CD14-positive monocyte (primary cell): Measurements from ENCODE around the gene ATXN1. TPM values are rescaled to one million over a fixed set of nuclear protein-coding genes. Genes with fewer than 3 reads are reported as not detected.

Experiments
- DNase-seq, 3 donors: peaks; one replicate each; pipeline ENCODE4 v3.0.0-alpha.2; 2011 to 2022
- H2AFZ ChIP-seq: 2 replicates; pipeline ENCODE4 v1.6.0; 2012; ENCODE audit warnings: mild to moderate bottlenecking, low read depth, low read length, inconsistent platforms; ENCODE audit not compliant: insufficient read depth, poor library complexity, severe bottlenecking
- H3K27ac ChIP-seq, 2 donors: 1 replicate in 1 of 2; 2 replicates in 1 of 2; pipeline ENCODE4 v1.5.1; 2012 to 2013; ENCODE audit warnings: low read length in 2 of 2, control low read depth in 1 of 2, inconsistent platforms in 1 of 2, low read depth in 1 of 2, mild to moderate bottlenecking in 1 of 2
- H3K27me3 ChIP-seq, 2 donors: one replicate each; pipeline versions ENCODE4 v1.6.0 to v1.6.1; 2011 to 2013; ENCODE audit warnings: low read length in 2 of 2; ENCODE audit not compliant: control insufficient read depth in 2 of 2, insufficient read depth in 2 of 2
- H3K36me3 ChIP-seq, 2 donors: replicated peaks in 1 of 2; 1 replicate in 1 of 2; 2 replicates in 1 of 2; pipeline versions ENCODE4 v1.5.1 to v1.6.1; 2012 to 2013; ENCODE audit warnings: low read length in 2 of 2, control low read depth in 1 of 2, inconsistent platforms in 1 of 2, mild to moderate bottlenecking in 1 of 2; ENCODE audit not compliant: insufficient read depth in 2 of 2, control insufficient read depth in 1 of 2
- H3K4me1 ChIP-seq, 2 donors: 1 replicate in 1 of 2; 2 replicates in 1 of 2; pipeline versions ENCODE4 v1.5.1 to v1.6.1; 2012 to 2013; ENCODE audit warnings: low read length in 2 of 2, control low read depth in 1 of 2, inconsistent platforms in 1 of 2, mild to moderate bottlenecking in 1 of 2, moderate library complexity in 1 of 2; ENCODE audit not compliant: insufficient read depth in 2 of 2, control insufficient read depth in 1 of 2
- H3K4me2 ChIP-seq: replicated peaks from 2 replicates; pipeline ENCODE3; 2012; ENCODE audit warnings: low read length, moderate library complexity, mild to moderate bottlenecking; ENCODE audit not compliant: poor library complexity, severe bottlenecking; ENCODE audit errors: extremely low read depth
- H3K4me3 ChIP-seq, 3 experiments: fragments of 200-600 bp in 1 of 3; sonication (generic) in 1 of 3; replicated peaks in 1 of 3; 1 replicate in 2 of 3; 2 replicates in 1 of 3; pipeline ENCODE4 v1.5.1; 2011 to 2013; ENCODE audit warnings: low read length in 3 of 3, mild to moderate bottlenecking in 3 of 3, control low read depth in 2 of 3, low read depth in 2 of 3, inconsistent platforms in 1 of 3, moderate library complexity in 1 of 3
- H3K79me2 ChIP-seq: 2 replicates; pipeline ENCODE4 v1.6.0; 2012; ENCODE audit warnings: mild to moderate bottlenecking, control low read depth, inconsistent platforms, low read length, moderate library complexity; ENCODE audit not compliant: insufficient read depth
- H3K9ac ChIP-seq: 2 replicates; pipeline ENCODE4 v1.6.0; 2017; ENCODE audit warnings: low read length, mild to moderate bottlenecking; ENCODE audit not compliant: insufficient read depth, poor library complexity, severe bottlenecking
- H3K9me3 ChIP-seq, 2 donors: replicated peaks in 1 of 2; 1 replicate in 1 of 2; 2 replicates in 1 of 2; pipeline versions ENCODE4 v1.5.1 to v1.6.1; 2012 to 2013; ENCODE audit warnings: low read length in 2 of 2, control low read depth in 1 of 2; ENCODE audit not compliant: control insufficient read depth in 1 of 2, insufficient read depth in 1 of 2
- H4K20me1 ChIP-seq: 2 replicates; pipeline ENCODE4 v1.6.0; 2012; ENCODE audit warnings: mild to moderate bottlenecking, low read length, control low read depth, moderate library complexity; ENCODE audit not compliant: insufficient read depth
- H3K27ac Mint-ChIP-seq, 7 donors: one replicate each; pipeline ENCODE4 v1.8.0; 2020; ENCODE audit warnings: mild to moderate bottlenecking in 7 of 7, mixed read lengths in 7 of 7, moderate library complexity in 6 of 7, inconsistent platforms in 2 of 7
- H3K27me3 Mint-ChIP-seq, 3 donors: one replicate each; pipeline ENCODE4 v1.8.0; 2021 to 2022; ENCODE audit warnings: low read depth in 3 of 3, mild to moderate bottlenecking in 3 of 3, mixed read lengths in 3 of 3, moderate library complexity in 3 of 3, inconsistent platforms in 1 of 3
- H3K36me3 Mint-ChIP-seq, 2 donors: one replicate each; pipeline ENCODE4 v1.8.0; 2020; ENCODE audit warnings: mixed read lengths in 2 of 2, inconsistent platforms in 1 of 2, mild to moderate bottlenecking in 1 of 2
- H3K4me1 Mint-ChIP-seq: one replicate; pipeline ENCODE4 v1.8.0; 2020; ENCODE audit warnings: mild to moderate bottlenecking, mixed read lengths
- H3K4me3 Mint-ChIP-seq, 2 donors: one replicate each; pipeline ENCODE4 v1.8.0; 2020; ENCODE audit warnings: mild to moderate bottlenecking in 2 of 2, mixed read lengths in 2 of 2, moderate library complexity in 1 of 2
- H3K9me3 Mint-ChIP-seq, 7 donors: one replicate each; pipeline ENCODE4 v1.8.0; 2020 to 2022; ENCODE audit warnings: mixed read lengths in 7 of 7, mild to moderate bottlenecking in 6 of 7, moderate library complexity in 6 of 7, inconsistent platforms in 2 of 7
- WGBS: methylation state at CpG from one replicate; pipeline ENCODE4 v1.1.5; 2013; ENCODE audit warnings: missing lambda C conversion rate; ENCODE audit not compliant: insufficient coverage; 5-methylcytosine and 5-hydroxymethylcytosine counted together
- intact Hi-C, 2 donors: fragments of 100-400 bp; cut with micrococcal nuclease; formaldehyde crosslinking; loops; one replicate each; pipeline versions ENCODE4 v1.15.0 to v1.15.1; 2023
- polyA plus RNA-seq, 3 donors: library from polyadenylated mRNA; depleted of rRNA in 1 of 3; unstranded in 2 of 3; stranded (reverse) in 1 of 3; fragments of 300-500 nt in 2 of 3; fragments of >200 nt in 1 of 3; fragmentation: Illumina TruSeq in 2 of 3; gene quantifications; 1 replicate in 2 of 3; 2 replicates in 1 of 3; pipeline ENCODE4 v1.2.3, GENCODE V29; 2012 to 2021
- TF ChIP-seq, protein P1 (sequence below): fragments of 200-600 bp; IDR thresholded peaks from one replicate; pipeline ENCODE4 v1.8.0; 2022; ENCODE audit warnings: antibody characterized with exemption, mild to moderate bottlenecking

ATXN1 gene
- polyA plus RNA-seq, 3 donors = 8.8 to 19.1 (median 10.9) TPM

DNA sequence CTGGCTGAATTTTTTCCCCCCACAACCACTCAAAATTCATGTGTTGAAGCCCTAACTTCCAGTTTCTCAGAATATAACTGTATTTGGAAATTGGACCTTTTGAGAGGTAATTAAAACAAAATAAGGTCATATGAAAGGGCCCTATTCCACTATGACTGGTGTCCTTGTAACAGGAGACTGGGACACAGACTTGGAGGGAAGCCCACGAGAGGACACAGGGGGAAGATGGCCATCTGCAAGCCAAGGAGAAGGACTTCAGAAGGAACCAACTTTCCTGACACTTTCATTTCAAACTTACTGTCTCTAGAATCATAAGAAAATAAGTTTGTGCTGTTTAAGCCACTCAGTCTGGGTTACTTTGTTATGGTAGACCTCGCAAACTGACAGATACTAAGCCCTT is 134.6 kb downstream of the ATXN1 start:
- TF ChIP-seq, protein P1, sequence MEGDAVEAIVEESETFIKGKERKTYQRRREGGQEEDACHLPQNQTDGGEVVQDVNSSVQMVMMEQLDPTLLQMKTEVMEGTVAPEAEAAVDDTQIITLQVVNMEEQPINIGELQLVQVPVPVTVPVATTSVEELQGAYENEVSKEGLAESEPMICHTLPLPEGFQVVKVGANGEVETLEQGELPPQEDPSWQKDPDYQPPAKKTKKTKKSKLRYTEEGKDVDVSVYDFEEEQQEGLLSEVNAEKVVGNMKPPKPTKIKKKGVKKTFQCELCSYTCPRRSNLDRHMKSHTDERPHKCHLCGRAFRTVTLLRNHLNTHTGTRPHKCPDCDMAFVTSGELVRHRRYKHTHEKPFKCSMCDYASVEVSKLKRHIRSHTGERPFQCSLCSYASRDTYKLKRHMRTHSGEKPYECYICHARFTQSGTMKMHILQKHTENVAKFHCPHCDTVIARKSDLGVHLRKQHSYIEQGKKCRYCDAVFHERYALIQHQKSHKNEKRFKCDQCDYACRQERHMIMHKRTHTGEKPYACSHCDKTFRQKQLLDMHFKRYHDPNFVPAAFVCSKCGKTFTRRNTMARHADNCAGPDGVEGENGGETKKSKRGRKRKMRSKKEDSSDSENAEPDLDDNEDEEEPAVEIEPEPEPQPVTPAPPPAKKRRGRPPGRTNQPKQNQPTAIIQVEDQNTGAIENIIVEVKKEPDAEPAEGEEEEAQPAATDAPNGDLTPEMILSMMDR = no peak
- Histone ChIP-seq H3K27ac (no peak overlapping the region), H3K4me1 (peaks cover 10 to 14% of the 10 kb centered on the region in 2 donors), H3K27me3 (no peaks in the 10 kb centered on the region), H3K4me2 (no peak overlapping the region), H3K79me2 (no peaks in the 10 kb centered on the region), H3K36me3 (peaks cover 0 to 7% of the 10 kb centered on the region in 2 donors), H3K9ac (no peak overlapping the region), H3K9me3 (no peaks in the 10 kb centered on the region), H3K4me3 (no peak overlapping the region), H4K20me1 (peaks cover 11% of the 10 kb centered on the region), H2AFZ (no peak overlapping the region)
- peaks cover 0 to 9% (median 0%) of the 10 kb centered on the region in 7 donors for H3K9me3 Mint-ChIP-seq
- H3K4me3 Mint-ChIP-seq = no peak overlapping the region
- intact Hi-C loops = no loop called here
- peaks cover 15% of the 10 kb centered on the region for H3K4me1 Mint-ChIP-seq
- WGBS = 90% methylated on average over 2 of the region's 2 CpGs
- peaks cover 0 to 3% (median 2%) of the 10 kb centered on the region in 3 donors for H3K27me3 Mint-ChIP-seq
- peaks cover 20 to 26% of the 10 kb centered on the region in 2 donors for H3K36me3 Mint-ChIP-seq
- H3K27ac Mint-ChIP-seq = peak overlapping the region in 2 of 7 donors; percentile 21 to 52
- DNase-seq = no peak

DNA sequence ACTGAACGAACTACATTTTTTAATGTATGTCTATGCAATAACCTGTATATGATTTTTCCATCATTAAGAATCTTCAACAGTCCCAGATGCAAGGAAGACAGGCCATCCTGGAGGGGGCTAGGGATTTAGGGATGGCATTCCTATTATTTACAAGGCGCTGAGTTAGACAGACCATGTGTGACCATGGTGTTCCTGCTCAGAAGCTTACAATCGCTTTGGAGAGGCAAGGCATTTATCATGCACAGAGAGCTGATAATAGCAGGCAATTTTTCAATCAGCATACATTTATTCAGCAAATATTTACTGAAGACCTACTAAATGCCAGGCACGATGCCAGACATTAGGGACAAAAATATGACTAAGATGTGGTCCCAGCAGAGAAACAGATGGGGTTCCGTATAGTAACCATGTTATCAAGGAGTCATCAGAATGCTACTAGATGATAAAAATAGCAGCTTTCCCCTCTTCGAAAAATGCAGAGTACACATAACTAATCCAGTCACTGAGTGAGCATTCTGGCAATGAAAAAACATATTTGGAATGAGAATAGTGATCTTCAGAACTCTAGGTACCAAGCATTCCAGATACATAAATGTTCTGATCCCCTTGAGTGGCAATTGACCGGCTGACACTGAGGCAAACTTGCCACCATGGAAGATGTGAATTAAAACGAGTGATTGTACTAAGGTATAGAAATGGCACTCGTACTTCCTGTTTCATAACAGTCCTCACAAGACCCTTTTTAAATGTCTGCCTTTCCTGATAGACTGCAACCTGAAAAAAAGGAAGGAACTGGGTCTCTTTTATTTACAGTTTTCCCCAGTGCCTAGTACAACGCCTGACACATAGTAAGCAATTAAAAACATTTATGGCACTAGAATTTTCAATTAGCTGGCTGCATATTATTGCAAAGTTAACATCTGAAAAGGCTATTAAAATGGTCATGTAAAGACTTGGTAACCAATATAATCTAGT is 135.7 kb downstream of the ATXN1 start:
- peak; percentile 12 to 38 (median 35) for DNase-seq
- 100% methylated on average over 3 of the region's 10 CpGs for WGBS
- Histone ChIP-seq H3K36me3 (peaks cover 0 to 7% of the 10 kb centered on the region in 2 donors), H4K20me1 (peaks cover 12% of the 10 kb centered on the region), H2AFZ (no peak overlapping the region), H3K4me1 (peaks cover 10 to 14% of the 10 kb centered on the region in 2 donors), H3K9me3 (no peaks in the 10 kb centered on the region), H3K9ac (no peak overlapping the region), H3K4me3 (no peak overlapping the region), H3K27me3 (no peaks in the 10 kb centered on the region), H3K4me2 (no peak overlapping the region), H3K27ac (no peak overlapping the region), H3K79me2 (no peaks in the 10 kb centered on the region)
- H3K36me3 Mint-ChIP-seq = peaks cover 14 to 26% of the 10 kb centered on the region in 2 donors
- H3K27me3 Mint-ChIP-seq = peaks cover 0 to 3% (median 2%) of the 10 kb centered on the region in 3 donors
- no peak overlapping the region for H3K4me3 Mint-ChIP-seq
- H3K4me1 Mint-ChIP-seq = peaks cover 16% of the 10 kb centered on the region
- intact Hi-C loops = no loop called here
- H3K27ac Mint-ChIP-seq = peak overlapping the region in 2 of 7 donors; percentile 17 to 38
- TF ChIP-seq, protein P1 = no peak
- H3K9me3 Mint-ChIP-seq = peaks cover 0 to 9% (median 0%) of the 10 kb centered on the region in 7 donors
